ENCODE data around the gene DNASE2B.
"Not testable (repeated sequence)": the region's sequence is repeated elsewhere in the genome, so short reads cannot be mapped to it uniquely, and the experiment has no call there.

Gene DNASE2B

DNA sequence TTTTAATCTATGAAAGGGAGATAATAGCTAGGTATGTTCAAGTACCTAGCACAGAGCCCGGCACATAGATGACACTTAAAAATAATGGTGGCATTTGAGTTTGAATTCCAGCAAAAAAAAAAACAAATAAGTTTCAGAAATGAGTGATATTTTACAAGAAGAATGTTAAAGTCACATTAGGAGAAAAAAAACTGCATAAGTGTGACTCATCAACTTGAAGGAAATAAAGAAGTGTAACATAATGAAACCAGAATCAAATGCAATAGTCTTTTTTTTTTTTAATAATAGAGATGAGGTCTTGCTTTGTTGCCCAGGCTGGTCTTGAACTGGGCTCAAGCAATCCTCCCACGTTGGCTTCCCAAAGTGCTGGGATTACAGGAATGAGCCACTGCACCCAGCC is 17.1 kb downstream of the DNASE2B start:
- no peak for DNase-seq

DNA sequence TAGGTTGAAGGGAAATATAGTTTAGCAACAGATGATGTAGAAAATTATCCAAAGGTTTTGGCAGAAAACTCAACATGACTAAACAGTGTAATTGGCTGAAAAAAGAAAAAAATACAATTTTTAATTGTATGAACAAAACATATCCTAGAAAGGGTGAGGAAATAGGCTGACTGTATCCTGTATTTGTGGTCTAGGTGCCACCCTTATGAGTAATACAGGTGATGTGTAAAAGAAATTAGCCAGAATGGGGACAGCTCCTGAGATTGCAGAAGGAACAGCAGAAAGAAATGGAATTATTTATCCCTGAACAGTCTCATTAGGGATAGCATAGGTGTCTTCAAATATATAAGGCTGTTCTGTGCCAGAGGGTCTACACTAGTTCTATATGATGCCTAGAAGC is 24.6 kb downstream of the DNASE2B start:
- no peak for DNase-seq

DNA sequence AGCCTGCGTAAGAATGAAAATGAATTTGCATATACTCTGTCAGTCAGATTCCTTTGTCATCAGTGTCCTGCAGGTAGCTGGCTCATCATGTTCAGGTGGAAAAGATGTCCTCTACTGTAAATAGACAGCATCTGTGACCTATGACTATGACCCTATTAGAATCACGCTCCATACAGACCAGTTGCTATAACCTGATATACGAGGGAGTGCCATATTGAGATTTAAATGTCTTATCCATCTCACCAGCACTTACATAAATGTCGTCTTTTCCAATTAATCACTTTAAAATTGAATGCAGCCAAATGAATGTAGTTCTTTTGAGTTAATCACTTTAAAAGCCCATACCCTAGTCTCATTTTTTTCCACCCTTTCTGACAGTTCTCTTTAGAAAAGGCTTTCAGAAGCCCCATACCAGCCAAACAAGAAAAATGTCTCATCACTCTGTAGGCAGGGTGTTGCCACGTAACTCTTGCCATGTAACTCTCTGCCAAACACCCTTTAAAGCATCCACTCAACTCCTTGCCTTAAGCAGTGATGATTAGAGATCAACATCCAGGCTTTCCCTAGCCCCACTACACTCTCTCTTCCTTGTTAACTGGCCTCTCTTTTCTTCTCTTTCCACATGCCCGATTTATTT is 26.3 kb downstream of the DNASE2B start:
- DNase-seq: no peak

DNA sequence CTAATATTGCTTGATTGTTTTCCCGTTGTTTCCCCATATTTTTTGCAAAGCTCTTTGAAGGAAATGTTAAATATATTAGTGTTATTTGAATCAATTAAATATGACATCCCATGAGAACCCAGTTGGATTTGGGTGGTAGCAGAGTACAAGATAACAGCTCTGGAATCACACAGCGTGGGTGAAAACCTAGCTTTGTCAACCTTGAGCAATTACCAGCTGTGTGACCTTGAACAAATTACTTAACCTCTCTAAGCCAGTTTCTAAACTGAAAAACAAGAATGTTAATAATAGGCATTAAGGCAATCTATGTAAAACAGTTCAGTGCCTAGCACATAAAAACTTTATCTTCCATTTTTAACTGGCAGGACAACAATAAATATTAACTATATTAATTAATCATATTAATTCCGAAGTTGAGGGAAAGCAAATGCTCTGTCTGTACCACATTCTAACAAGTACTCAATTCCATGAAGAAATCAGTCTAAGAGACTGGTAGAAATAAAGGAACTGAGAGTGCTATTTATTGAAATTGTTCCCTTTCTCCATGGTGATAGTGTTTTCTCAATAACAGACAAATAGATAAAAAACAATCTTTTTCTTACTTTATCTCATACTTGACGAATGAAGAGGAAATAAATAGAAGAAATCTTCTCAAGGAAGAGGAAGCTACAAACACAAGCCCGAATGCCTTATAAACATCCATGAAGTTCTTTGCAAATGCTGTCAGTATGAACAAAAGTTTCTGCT is 27.0 kb downstream of the DNASE2B start:
- DNase-seq: no peak

DNA sequence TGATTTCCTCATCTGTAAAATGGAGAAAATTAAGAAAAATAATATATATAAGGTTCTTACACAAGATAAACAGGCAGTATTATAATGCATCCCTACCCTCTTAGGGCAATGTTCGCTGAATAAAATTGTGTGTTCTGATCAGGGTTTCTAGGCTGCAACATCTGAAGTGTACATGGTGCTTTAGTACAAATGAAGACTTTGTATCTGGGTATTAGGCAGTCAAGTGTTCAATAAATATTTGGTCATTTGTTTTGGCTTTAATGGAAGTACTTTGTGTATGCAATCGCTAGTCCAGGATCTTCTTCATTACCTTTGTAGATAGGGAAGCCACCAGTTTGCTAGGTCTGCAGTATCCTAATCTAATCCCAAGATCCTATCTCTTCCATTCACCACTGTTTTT is 28.1 kb downstream of the DNASE2B start:
- no peak for DNase-seq

DNA sequence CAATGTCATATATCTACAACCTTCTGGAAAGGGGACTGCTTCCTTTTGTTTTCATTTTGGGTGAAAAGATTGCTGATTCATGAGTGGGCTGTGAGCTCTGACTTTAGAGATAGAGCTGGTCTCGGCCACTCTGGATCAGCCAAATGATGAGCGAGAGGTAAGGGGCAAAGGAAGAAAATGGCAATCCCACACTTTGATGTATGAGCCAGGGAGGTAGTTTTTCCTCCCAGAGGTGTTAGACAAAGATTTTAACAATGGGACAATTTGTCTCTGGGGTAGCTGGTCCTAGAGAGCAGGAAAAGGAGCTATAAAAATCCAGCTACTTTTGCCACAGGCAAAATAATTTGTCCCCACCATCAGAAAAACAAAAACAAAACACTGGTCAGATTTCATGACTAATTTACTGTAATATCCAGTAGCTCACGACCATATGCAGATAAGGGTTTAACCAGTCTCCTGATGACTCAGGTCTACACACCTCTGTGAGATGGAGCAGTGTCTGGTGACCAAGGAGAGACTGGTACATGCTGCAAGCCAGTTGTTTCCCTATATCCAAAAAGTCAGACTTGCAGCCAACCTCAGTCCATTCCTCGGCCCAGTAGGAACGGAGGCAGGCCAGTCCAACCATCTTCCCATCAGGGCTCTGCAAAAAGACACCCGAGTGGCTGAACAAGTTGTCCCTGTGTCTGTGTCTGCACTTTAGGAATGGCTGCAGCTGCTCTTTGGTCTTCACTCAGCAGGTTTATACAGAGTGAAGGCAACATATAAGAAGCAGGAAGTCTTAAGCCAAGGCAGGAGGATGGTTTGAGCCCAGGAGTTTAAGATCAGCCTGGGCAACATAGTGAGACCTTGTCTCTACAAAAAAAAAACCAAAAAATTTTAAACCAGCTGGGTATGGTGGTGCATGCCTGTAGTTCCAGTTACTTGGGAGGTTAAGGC is 29.2 kb downstream of the DNASE2B start:
- DNase-seq: no peak

DNA sequence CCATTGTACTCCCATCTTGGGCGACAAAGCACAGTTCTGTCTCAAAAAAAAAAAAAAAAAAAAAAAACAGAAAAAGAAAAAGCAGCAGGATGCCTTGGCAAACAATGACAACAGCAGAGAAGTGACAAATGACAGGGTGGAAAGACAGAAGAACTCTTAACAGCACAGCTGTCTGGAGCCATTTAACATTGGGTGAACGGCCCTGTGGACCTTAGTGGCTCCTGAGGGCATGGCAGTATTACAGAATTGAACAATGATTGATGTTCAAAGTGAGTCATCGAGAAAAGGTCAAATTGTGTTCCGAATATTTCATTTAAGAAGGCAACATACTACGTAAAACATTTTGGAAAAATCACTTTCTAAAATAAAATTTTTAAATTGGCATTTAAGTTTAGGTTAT is 30.0 kb downstream of the DNASE2B start:
- DNase-seq: no peak

DNA sequence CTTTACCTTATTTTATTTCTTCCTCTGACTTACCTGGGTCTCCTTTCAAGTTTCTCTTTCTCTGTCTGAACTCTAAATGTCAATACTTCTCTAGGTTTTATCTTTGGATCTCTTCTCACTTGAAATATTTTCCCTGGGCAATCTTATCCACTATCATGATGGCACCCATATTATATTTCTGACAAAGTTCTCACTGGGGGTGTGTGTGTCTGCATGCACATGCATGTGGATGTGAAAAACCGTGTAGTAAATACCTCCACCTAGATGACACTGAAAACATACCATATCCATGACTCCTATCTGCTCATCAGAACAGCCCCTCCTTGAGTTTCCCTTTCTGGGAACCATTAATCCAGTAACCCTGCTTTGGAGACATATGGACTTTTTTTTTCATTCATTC is 30.9 kb downstream of the DNASE2B start:
- no peak for DNase-seq

DNA sequence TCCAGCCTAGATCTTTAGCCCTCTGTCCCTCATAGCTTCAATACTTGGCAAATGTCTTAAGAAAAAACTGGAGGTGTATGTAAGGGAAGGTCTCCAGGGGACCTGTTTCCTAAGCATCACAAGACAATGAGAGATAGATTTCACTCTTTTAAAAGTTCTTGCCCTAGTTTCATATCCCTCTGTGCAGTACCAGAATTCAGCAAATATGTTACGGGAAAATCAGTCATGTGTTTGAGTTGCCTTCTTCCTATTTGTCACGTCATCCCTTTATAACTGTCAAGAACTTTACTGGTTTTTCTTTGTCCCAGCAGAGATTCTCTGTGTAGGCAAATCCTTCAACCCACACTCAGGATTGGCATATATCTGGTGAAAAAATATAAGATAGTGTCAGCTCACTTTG is 32.3 kb downstream of the DNASE2B start:
- no peak for DNase-seq

DNA sequence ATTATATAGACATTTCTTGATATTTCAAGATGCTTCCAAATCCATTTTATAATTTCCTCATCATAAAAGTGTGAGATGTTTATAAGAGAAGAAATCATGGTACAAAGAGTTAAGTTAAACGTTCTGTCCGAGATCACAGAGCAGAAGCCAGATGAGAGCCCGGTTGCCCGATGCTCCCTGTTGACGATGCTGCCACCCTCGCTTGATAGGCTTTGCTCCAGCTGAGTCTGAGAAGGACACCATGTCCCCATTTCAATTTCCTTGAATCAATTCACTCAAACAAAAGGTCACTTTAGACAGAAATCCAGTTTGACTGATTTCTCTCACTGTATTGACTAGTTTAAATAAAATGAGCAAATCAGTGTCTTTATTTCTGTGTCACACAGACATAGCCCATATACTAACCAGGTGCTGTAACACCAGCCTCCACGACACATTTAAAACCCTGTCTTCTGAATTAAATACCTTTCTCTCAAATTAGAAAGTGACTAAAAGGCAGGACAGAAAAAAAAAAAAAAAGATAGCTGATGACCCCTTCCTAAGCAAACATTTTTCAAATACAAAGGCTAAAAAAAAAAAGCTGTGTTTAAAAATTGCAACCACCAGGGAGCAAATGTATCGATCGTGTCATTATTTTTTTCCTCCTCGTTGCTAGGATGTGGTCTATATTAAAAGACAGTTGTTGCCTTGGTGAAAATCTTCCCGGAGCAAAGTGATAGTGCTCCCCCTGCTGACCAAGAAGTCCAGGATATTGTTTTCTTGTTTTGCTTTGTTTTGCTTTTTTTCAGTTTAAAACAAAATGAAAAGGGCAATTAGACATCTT is 35.2 kb downstream of the DNASE2B start:
- DNase-seq: peak; percentile 36

DNA sequence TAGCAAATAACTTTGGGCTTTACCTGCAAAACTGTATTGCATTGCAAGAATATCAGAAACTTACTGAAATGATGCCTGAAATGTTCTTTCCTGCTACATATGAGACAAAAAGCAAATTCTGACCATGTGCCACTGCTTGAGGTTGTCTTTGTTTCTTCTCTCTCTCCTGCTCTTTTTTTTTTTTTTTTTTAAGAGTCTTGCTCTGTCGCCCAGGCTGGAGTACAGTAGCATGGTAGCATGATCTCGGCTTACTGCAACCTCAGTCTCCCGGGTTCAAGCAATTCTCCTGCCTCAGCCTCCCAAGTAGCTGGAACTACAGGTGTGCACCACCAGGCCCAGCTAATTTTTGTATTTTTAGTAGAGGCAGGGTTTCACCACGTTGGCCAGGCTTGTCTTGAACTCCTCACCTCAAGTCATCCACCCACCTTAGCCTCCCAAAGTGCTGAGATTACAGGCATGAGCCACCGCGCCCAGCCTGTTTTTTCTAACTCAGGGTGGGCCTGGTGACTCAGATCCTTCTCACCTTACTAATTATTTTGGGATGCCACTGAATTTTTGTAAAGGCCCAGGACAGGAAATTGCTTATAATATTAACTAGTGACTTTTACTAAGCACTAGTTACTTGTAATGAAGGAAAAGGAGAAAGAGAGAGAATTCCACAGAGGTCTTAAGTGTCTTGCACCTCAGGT is 35.9 kb downstream of the DNASE2B start:
- DNase-seq: no peak

DNA sequence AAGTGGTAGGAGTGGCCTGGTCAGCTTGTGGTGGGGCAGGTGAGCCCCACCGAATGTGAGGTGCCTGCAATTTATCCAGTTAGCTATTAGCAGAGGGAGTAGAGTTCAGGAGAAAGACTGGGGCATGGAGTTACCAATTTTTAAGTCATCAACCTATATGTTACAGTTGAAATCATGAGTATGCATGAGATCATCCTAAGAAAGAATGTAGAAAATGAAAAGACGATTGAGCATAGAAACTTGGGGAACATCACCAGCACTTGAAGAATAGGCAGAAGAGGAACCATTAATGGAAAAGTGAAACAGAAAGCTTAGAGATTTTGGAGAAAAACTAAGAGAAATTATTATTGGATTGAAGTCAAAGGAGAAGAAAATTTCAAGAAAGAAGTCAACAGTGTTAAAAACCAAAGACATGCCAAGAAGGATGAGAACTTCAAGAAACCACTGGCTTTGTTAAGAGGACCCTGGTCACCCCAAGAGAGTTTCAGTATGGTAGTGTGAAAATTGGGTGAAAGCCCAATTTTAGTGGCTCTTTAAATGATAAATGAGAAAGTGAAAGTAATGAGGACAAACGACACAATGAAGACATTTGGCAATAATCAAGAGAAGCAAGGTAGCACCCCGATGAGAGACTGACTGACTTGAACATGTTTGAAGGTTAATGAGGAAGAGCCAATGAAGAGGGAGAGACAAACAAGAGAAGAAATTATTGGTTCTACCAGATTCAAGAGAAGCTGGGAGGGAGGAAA is 36.7 kb downstream of the DNASE2B start:
- no peak for DNase-seq

DNA sequence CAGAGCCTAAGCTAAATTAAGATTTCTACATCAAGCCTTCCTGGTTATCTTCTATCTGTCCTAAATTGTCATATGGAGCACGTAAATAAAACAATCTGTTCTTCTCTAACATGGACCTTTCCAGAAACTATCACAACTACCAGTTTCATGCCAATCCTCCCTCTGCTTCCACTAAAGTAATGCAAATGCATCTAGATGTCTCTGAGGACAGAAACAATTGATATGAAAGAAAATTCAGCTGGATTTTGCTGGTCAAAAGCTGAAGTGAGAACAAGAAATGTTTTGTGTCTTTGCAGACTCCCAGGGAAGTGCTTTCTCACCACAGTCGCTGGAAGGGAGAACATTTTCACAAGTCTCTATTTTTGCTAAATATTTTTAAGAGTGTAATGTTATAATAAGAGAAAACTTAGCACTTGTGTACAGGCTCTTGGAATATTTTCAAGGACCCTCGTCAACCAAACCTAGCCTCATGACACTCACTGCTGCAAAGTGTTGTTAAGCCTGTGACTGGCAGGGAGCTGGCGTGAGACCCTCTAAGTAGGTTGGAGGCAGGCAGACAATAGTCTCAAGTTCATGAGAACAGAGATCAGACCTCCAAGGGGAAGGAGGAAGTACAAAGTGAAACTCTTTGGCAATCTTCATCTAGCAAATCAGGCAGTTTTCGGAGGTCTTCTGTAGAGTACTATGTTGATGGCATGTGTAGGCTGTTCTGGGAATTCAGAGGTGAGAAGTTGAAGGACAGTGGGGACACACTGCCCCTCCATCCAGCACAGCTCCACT is 38.8 kb downstream of the DNASE2B start:
- DNase-seq: no peak

DNA sequence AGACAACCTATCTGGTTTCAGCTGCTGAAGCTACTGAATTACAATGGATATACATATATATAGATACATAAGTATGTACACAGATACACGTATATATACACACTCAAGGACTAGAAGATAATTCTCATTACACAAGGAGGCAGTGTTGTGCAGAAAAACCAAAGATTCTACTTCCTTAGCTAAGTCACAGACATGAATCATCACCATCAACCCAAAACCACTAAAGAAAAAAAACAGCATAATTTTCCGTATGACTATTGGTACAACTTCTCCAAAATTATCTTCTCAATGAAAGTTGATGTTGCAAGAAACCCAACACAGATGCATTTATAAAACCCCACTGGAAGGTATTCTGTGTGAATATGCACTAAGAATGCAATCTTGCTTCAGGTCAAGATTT is 44.0 kb downstream of the DNASE2B start:
- DNase-seq: peak; percentile 7

DNA sequence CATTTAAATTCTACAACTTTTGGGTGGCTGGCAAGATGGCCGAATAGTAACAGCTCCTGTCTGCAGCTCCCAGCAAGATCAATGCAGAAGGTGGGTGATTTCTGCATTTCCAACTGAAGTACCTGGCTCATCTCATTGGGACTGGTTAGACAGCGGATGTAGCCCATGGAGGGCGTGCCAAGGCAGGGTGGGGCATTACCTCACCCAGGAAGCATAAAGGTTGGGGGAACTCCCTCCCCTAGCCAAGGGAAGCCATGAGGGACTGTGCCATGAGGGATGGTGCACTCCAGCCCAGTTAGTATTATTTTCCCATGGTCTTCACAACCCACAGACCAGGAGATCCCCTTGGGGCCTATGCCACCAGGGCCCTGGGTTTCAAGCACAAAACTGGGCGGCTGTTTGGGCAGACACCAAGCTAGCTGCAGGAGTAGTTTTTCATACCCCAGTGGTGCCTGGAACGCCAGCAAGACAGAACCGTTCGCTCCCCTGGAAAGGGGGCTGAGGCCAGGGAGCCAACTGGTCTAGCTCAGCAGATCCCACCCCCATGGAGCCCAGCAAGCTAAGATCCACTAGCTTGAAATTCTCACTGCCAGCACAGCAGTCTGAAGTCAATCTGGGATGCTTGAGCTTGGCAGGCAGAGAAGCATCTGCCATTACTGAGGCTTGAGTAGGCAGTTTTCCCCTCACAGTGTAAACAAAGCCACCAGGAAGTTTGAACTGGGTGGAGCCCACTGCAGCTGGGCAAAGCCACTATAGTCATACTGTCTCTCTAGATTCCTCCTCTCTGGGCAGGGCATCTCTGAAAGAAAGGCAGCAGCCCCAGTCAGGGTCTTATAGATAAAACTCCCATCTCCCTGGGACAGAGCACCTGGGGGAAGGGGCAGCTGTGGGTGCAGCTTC is 44.7 kb downstream of the DNASE2B start:
- not testable (repeated sequence) for DNase-seq

DNA sequence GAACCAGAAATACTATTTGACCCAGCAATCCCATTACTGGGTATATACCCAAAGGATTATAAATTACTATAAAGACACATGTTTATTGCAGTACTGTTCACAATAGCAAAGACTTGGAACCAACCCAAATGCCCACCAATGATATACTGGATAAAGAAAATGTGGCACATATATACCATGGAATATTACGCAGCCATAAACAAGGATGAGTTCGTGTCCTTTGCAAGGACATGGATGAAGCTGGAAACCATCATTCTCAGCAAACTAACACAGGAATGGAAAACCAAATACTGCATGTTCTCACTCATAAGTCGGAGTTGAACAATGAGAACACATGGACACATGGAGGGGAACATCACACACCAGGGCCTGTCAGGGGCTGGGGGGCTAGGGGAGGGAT is 50.4 kb downstream of the DNASE2B start:
- not testable (repeated sequence) for DNase-seq

DNA sequence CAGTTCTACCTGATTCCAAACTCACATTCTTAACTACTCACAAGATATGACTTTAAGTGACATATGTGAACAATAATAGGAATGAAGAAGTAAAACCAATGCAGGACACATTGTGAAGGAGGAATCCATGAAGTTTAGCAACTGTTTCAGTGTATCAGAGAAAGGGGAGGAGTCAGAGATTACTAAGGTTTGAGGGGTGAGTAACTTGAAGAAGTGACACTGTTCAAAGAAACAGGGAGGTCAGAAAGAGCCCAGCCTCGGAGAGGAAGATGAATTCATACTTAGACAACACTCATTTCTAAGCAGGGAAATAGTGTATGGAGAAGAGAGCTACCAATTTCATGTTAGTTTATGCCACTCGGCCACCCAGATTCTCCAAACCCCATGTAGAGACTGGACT is 52.6 kb downstream of the DNASE2B start:
- no peak for DNase-seq

DNA sequence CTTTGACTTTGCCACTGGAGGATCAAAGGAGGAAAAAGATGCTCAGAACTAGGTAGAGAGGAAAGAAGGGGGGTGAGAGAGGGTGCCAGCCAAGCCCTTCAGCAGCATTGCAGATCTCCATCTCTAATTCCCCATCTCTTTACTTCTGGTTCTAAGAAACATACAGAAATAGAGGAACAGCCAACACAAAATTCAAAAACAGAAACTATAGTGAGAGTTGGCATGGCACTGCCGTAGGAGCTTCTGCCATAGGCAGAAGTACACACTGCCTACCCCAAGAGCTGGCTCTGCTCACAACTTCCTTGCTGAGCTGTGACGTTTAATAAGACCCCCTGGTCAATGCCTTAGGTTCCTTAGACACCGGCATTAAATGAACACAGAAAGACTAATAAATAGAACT is 54.2 kb downstream of the DNASE2B start:
- no peak for DNase-seq

DNA sequence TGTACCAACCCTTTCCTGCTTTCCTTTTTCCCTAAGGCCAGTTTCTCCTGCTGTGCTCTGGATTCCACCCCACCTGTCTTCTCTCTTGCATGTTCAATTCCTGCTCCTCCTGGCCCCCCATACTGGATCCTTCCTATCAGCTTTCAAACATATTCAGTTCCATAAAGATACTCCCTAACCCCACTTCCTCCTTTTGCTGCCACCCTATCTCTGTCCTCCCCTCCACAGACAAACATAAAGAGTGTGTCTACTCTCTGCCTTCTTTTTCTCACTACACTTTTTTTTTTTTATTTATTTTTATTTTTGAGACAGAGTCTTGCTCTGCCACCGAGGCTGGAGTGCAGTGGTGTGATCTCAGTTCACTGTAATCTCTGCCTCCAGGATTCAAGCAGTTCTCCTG is 63.8 kb downstream of the DNASE2B start:
- DNase-seq: no peak
